ENCODE data around the gene IFI27. TPM values are rescaled to one million over a fixed set of nuclear protein-coding genes. Genes with fewer than 3 reads are reported as not detected.

IFI27 gene
- total RNA-seq (2021; ENCODE audit: unreplicated experiment): 2.3 TPM
- polyA plus RNA-seq (2012; ENCODE audit: insufficient read length): 0.46 TPM
- Bru-seq, nascent RNA: percentile 29 among the genes with signal in this experiment
- percentile 47 among the genes with signal in this experiment for BruChase-seq, experiment 1, labeled RNA remaining after a 2-hour chase
- BruChase-seq, experiment 2, labeled RNA remaining after a 6-hour chase: percentile 45 among the genes with signal in this experiment
- long read RNA-seq, partial matches to known transcripts: 0 of 1 reads
- long read RNA-seq, other reads (novel, unspliced or antisense): 0 of 1 reads

GRCh38 chr14:94110552-94111181 is at the start of gene IFI27:
Gene IFI27, plus strand, starts transcription at chr14:94110736.
- Histone ChIP-seq H3K27ac (ENCODE audit: low read length) (no peak within 1 kb of the TSS), H3K4me3 (ENCODE audit: low read depth in 2 of 2, low read length in 2 of 2) (no peak within 1 kb of the TSS), H3K4me1 (ENCODE audit: control insufficient read depth, insufficient read depth, low read length) (no peaks in the 10 kb centered on the region), H3K27me3 (ENCODE audit: control insufficient read depth, insufficient read depth, low read length) (no peaks in the 10 kb centered on the region), H3K36me3 (ENCODE audit: control insufficient read depth, insufficient read depth, low read length) (no peaks in the 10 kb centered on the region; the same call in 1 of the 2 replicates), H3K9me3 (ENCODE audit: control insufficient read depth, insufficient read depth, low read depth, low read length) (no peaks in the 10 kb centered on the region)
- intact Hi-C loops (cut with micrococcal nuclease; ENCODE audit: unreplicated experiment) (no loop called here), in situ Hi-C loops (cut with HindIII; ENCODE audit: low pct_unique_long_range_greater_than_20kb, low sequenced_read_pairs) (no loop called here)
- no TSS peak for BruUV-seq (replicated peaks)
- ChIA-PET CTCF (no interaction called here), POLR2A (no interaction called here)
- DNase-seq (ENCODE audit: low read depth, low spot score) (no peak), ATAC-seq (no peak)
- no peak for TF ChIP-seq CTCF (IDR thresholded peaks at IDR 0.05)
- no peak for TF ChIP-seq POLR2AphosphoS5 (IDR thresholded peaks at IDR 0.05; ENCODE audit: low read depth, low read length)
- no peak for TF ChIP-seq SIN3A (IDR thresholded peaks at IDR 0.05; ENCODE audit: borderline replicate concordance, insufficient read depth, low read depth, low read length)
- no peak for TF ChIP-seq TCF7L2 (IDR thresholded peaks at IDR 0.05; ENCODE audit: low read depth, low read length)
- TF ChIP-seq REST (IDR thresholded peaks at IDR 0.05; ENCODE audit: insufficient read depth in 1 of 2, low read depth in 2 of 2, low read length in 1 of 2): no peak

GRCh38 chr14:94062344-94062940 is 48.1 kb upstream of the IFI27 start:
- CTCF ChIA-PET: no interaction called here
- Histone ChIP-seq H3K4me1 (ENCODE audit: control insufficient read depth, insufficient read depth, low read length) (no peaks in the 10 kb centered on the region), H3K9me3 (ENCODE audit: control insufficient read depth, insufficient read depth, low read depth, low read length) (no peaks in the 10 kb centered on the region), H3K27me3 (ENCODE audit: control insufficient read depth, insufficient read depth, low read length) (no peaks in the 10 kb centered on the region), H3K27ac (ENCODE audit: low read length) (no peak overlapping the region), H3K4me3 (ENCODE audit: low read depth in 2 of 2, low read length in 2 of 2) (no peak overlapping the region), H3K36me3 (ENCODE audit: control insufficient read depth, insufficient read depth, low read length) (peaks cover 8% of the 10 kb centered on the region)
- in situ Hi-C loops (cut with HindIII; ENCODE audit: low pct_unique_long_range_greater_than_20kb, low sequenced_read_pairs): no loop called here
- ATAC-seq (no peak), DNase-seq (ENCODE audit: low read depth, low spot score) (no peak)
- intact Hi-C loops (cut with micrococcal nuclease; ENCODE audit: unreplicated experiment): no loop called here
- no TSS peak for BruUV-seq (replicated peaks)
- POLR2A ChIA-PET: no interaction called here
- TF ChIP-seq SIN3A (IDR thresholded peaks at IDR 0.05; ENCODE audit: borderline replicate concordance, insufficient read depth, low read depth, low read length): no peak
- no peak for TF ChIP-seq POLR2AphosphoS5 (IDR thresholded peaks at IDR 0.05; ENCODE audit: low read depth, low read length)
- TF ChIP-seq REST (IDR thresholded peaks at IDR 0.05; ENCODE audit: insufficient read depth in 1 of 2, low read depth in 2 of 2, low read length in 1 of 2): no peak
- no peak for TF ChIP-seq CTCF (IDR thresholded peaks at IDR 0.05)
- no peak for TF ChIP-seq TCF7L2 (IDR thresholded peaks at IDR 0.05; ENCODE audit: low read depth, low read length)

All from Panc1 (cell line).